K562 (cell line): ENCODE results near the gene STK16. TPM values are rescaled to one million over a fixed set of nuclear protein-coding genes. Genes with fewer than 3 reads are reported as not detected.

Experiments
- DIDO1 ChIP-seq: fragments of 450-650 bp; IDR thresholded peaks from 2 replicates; pipeline ENCODE4 v1.6.1; 2016; ENCODE audit warnings: low read depth, missing biosample characterization, missing genetic modification characterization
- ETV1 ChIP-seq: fragments of 450-650 bp; conservative IDR thresholded peaks from 2 replicates; pipeline ENCODE4 v1.6.1; 2016; ENCODE audit warnings: missing genetic modification characterization, control low read depth, low read depth, missing compliant biosample characterization
- PHF21A ChIP-seq: fragments of 450-650 bp; IDR thresholded peaks from 2 replicates; pipeline ENCODE4 v1.6.1; 2017; ENCODE audit warnings: low read depth, borderline replicate concordance
- STAG1 ChIP-seq: sonication (generic); formaldehyde crosslinking; IDR thresholded peaks from 2 replicates; pipeline ENCODE4 v1.5.0; 2020; ENCODE audit warnings: missing genetic modification reagents, borderline replicate concordance
- XRCC4 ChIP-seq: IDR thresholded peaks from one replicate; pipeline ENCODE4 v1.6.1; 2011; ENCODE audit not compliant: insufficient read depth, insufficient read length; ENCODE audit errors: extremely low read depth
- ZNF239 ChIP-seq: fragments of 250-450 bp; sonication (Bioruptor Pico); IDR thresholded peaks from 2 replicates; pipeline ENCODE4 v1.4.0; 2020; ENCODE audit warnings: mild to moderate bottlenecking
- ZNF354B ChIP-seq: fragments of 250-450 bp; sonication (Bioruptor Pico); IDR thresholded peaks from 2 replicates; pipeline ENCODE4 v1.4.0; 2020
- polyA plus RNA-seq, 8 experiments: library from polyadenylated mRNA; depleted of rRNA in 4 of 8; stranded (reverse) in 5 of 8; unstranded in 3 of 8; fragments of >200 nt; fragmentation: Nextera tagmentation in 2 of 8; fragmentation: Illumina TruSeq in 1 of 8; extraction: Ambion mirVana in 2 of 8; extraction: Trizol in 1 of 8; gene quantifications; 2 replicates each; pipeline versions ENCODE4 v1.2.1 to v1.2.3, GENCODE V29; 2011 to 2014; ENCODE audit warnings: inconsistent platforms in 1 of 8, missing spikeins in 1 of 8
- total RNA-seq, 7 experiments: library from RNA; depleted of rRNA in 6 of 7; stranded (reverse); fragments of >200 nt in 6 of 7; fragmentation: Illumina TruSeq in 2 of 7; extraction: Trizol in 2 of 7; gene quantifications; 2 replicates each; pipeline versions ENCODE4 v1.2.1 to v1.2.3, GENCODE V29; 2011 to 2021; ENCODE audit warnings: low replicate concordance in 1 of 7
- TF ChIP-seq, protein P1 (sequence below): fragments of 450-650 bp; IDR thresholded peaks from 2 replicates; pipeline ENCODE4 v1.6.1; 2016; ENCODE audit warnings: mild to moderate bottlenecking, moderate library complexity
- TF ChIP-seq, protein P2 (sequence below): fragments of 450-650 bp; IDR thresholded peaks from 2 replicates; pipeline ENCODE4 v1.6.1; 2017; ENCODE audit warnings: mild to moderate bottlenecking, moderate library complexity
- TF ChIP-seq, protein P3 (sequence below): fragments of 450-650 bp; IDR thresholded peaks from 2 replicates; pipeline ENCODE4 v1.6.1; 2014; ENCODE audit warnings: low read depth, mild to moderate bottlenecking, moderate library complexity, borderline replicate concordance

Gene STK16
- total and polyA plus RNA-seq, 9 of the 15 experiments (the other 6 are each of a cell fraction or from before 2014, with no cell fraction given): 5.4 to 36.2 (median 17.8) TPM

DNA sequence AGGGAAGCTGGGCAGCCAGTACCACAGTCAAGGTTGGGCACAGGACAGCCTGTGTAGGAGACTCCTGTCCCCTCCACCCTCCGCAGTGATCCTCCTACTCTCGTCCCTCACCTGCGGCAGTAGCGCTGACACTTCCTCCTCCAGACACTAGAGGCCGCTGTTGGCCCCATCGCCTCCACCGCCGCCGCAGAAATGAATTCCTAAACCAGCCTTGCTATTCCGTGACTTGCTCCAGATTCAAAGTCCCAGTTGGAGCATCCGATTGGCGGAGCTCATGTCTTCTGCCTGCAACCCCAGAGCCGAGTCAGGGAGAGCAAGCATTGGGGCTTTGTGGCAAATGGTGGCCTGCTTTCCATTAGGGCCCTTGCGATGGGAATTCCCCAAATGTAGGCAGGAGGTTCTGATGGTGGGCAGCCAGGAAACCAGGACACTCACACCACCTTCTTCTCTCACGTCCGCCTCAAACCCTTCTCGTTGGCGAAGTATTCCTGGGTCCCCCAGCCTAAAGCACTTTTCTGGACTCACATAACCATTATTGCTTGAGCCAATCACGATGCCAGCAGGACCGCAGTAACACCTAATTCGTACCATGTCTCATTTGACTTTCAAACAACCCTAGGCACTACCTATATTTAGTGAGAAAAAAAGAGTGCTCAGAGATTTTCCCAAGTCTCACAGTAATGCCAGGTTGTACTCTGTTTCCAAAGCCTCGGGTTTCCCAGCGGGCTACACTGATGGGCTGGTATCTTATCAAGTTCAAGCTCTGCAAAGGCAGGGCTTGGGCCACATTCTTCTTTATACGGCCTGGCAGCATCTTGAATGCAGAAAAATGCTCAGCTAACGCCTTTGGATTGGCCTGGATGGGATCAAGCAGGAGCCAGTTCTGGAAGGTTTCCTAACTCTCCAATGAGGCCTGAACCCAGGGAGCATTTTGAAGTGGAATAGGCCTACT lies 32.7 kb downstream of the STK16 start (continued):
- TF ChIP-seq, protein P1, sequence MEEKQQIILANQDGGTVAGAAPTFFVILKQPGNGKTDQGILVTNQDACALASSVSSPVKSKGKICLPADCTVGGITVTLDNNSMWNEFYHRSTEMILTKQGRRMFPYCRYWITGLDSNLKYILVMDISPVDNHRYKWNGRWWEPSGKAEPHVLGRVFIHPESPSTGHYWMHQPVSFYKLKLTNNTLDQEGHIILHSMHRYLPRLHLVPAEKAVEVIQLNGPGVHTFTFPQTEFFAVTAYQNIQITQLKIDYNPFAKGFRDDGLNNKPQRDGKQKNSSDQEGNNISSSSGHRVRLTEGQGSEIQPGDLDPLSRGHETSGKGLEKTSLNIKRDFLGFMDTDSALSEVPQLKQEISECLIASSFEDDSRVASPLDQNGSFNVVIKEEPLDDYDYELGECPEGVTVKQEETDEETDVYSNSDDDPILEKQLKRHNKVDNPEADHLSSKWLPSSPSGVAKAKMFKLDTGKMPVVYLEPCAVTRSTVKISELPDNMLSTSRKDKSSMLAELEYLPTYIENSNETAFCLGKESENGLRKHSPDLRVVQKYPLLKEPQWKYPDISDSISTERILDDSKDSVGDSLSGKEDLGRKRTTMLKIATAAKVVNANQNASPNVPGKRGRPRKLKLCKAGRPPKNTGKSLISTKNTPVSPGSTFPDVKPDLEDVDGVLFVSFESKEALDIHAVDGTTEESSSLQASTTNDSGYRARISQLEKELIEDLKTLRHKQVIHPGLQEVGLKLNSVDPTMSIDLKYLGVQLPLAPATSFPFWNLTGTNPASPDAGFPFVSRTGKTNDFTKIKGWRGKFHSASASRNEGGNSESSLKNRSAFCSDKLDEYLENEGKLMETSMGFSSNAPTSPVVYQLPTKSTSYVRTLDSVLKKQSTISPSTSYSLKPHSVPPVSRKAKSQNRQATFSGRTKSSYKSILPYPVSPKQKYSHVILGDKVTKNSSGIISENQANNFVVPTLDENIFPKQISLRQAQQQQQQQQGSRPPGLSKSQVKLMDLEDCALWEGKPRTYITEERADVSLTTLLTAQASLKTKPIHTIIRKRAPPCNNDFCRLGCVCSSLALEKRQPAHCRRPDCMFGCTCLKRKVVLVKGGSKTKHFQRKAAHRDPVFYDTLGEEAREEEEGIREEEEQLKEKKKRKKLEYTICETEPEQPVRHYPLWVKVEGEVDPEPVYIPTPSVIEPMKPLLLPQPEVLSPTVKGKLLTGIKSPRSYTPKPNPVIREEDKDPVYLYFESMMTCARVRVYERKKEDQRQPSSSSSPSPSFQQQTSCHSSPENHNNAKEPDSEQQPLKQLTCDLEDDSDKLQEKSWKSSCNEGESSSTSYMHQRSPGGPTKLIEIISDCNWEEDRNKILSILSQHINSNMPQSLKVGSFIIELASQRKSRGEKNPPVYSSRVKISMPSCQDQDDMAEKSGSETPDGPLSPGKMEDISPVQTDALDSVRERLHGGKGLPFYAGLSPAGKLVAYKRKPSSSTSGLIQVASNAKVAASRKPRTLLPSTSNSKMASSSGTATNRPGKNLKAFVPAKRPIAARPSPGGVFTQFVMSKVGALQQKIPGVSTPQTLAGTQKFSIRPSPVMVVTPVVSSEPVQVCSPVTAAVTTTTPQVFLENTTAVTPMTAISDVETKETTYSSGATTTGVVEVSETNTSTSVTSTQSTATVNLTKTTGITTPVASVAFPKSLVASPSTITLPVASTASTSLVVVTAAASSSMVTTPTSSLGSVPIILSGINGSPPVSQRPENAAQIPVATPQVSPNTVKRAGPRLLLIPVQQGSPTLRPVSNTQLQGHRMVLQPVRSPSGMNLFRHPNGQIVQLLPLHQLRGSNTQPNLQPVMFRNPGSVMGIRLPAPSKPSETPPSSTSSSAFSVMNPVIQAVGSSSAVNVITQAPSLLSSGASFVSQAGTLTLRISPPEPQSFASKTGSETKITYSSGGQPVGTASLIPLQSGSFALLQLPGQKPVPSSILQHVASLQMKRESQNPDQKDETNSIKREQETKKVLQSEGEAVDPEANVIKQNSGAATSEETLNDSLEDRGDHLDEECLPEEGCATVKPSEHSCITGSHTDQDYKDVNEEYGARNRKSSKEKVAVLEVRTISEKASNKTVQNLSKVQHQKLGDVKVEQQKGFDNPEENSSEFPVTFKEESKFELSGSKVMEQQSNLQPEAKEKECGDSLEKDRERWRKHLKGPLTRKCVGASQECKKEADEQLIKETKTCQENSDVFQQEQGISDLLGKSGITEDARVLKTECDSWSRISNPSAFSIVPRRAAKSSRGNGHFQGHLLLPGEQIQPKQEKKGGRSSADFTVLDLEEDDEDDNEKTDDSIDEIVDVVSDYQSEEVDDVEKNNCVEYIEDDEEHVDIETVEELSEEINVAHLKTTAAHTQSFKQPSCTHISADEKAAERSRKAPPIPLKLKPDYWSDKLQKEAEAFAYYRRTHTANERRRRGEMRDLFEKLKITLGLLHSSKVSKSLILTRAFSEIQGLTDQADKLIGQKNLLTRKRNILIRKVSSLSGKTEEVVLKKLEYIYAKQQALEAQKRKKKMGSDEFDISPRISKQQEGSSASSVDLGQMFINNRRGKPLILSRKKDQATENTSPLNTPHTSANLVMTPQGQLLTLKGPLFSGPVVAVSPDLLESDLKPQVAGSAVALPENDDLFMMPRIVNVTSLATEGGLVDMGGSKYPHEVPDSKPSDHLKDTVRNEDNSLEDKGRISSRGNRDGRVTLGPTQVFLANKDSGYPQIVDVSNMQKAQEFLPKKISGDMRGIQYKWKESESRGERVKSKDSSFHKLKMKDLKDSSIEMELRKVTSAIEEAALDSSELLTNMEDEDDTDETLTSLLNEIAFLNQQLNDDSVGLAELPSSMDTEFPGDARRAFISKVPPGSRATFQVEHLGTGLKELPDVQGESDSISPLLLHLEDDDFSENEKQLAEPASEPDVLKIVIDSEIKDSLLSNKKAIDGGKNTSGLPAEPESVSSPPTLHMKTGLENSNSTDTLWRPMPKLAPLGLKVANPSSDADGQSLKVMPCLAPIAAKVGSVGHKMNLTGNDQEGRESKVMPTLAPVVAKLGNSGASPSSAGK: no peak
- TF ChIP-seq, protein P2, sequence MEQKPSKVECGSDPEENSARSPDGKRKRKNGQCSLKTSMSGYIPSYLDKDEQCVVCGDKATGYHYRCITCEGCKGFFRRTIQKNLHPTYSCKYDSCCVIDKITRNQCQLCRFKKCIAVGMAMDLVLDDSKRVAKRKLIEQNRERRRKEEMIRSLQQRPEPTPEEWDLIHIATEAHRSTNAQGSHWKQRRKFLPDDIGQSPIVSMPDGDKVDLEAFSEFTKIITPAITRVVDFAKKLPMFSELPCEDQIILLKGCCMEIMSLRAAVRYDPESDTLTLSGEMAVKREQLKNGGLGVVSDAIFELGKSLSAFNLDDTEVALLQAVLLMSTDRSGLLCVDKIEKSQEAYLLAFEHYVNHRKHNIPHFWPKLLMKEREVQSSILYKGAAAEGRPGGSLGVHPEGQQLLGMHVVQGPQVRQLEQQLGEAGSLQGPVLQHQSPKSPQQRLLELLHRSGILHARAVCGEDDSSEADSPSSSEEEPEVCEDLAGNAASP: no peak
- TF ChIP-seq DIDO1 (tag) (no peak), ZNF239 (CRISPR knock-in tag) (no peak), PHF21A (no peak), STAG1 (CRISPR knock-in tag) (no peak), ZNF354B (CRISPR knock-in tag) (no peak), ETV1 (tag) (no peak), XRCC4 (no peak)
- TF ChIP-seq, protein P3, sequence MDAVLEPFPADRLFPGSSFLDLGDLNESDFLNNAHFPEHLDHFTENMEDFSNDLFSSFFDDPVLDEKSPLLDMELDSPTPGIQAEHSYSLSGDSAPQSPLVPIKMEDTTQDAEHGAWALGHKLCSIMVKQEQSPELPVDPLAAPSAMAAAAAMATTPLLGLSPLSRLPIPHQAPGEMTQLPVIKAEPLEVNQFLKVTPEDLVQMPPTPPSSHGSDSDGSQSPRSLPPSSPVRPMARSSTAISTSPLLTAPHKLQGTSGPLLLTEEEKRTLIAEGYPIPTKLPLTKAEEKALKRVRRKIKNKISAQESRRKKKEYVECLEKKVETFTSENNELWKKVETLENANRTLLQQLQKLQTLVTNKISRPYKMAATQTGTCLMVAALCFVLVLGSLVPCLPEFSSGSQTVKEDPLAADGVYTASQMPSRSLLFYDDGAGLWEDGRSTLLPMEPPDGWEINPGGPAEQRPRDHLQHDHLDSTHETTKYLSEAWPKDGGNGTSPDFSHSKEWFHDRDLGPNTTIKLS: no peak
